Bronchial epithelial cell (primary cell): ENCODE data around the gene RCC2. TPM values are rescaled to one million over a fixed set of nuclear protein-coding genes. Genes with fewer than 3 reads are reported as not detected.
A peak's percentile ranks its signal among the peaks of the same experiment; 100 is the strongest.

Experiments used
- DNase-seq: peaks from one replicate; pipeline ENCODE4 v3.0.0-alpha.2; 2010; ENCODE audit warnings: low read depth
- FAIRE-seq: peaks from 2 replicates; lab custom pipeline; 2011; peaks lifted over from hg19 to GRCh38; lab: Jason Lieb, UNC
- H3K27me3 ChIP-seq: 2 replicates; pipeline ENCODE4 v1.5.1; 2011; ENCODE audit warnings: low read length; ENCODE audit not compliant: control insufficient read depth, insufficient read depth
- H3K36me3 ChIP-seq: 2 replicates; pipeline ENCODE4 v1.5.1; 2011; ENCODE audit warnings: low read length; ENCODE audit not compliant: control insufficient read depth, insufficient read depth
- H3K4me3 ChIP-seq: 2 replicates; pipeline ENCODE4 v1.5.1; 2011; ENCODE audit warnings: mild to moderate bottlenecking, low read depth, low read length, control low read depth
- total RNA-seq: library from RNA; depleted of rRNA; stranded (reverse); fragments of >200 nt; gene quantifications from 2 replicates; pipeline ENCODE4 v1.2.1, GENCODE V29; 2014
- TF ChIP-seq, protein P1 (sequence below): IDR thresholded peaks from 2 replicates; pipeline ENCODE4 v1.5.1; 2011; ENCODE audit warnings: mild to moderate bottlenecking, moderate library complexity, low read length, control low read depth, inconsistent platforms; ENCODE audit not compliant: insufficient read depth, severe bottlenecking

The RCC2 gene
- total RNA-seq, 1 donor from 2014 or later: 152 TPM

- FAIRE-seq (no peak), DNase-seq (no peak)
- no peaks in the 10 kb centered on the region for H3K36me3 ChIP-seq
- H3K4me3 ChIP-seq: no peak overlapping the region
- H3K27me3 ChIP-seq: no peaks in the 10 kb centered on the region
- TF ChIP-seq, protein P1, sequence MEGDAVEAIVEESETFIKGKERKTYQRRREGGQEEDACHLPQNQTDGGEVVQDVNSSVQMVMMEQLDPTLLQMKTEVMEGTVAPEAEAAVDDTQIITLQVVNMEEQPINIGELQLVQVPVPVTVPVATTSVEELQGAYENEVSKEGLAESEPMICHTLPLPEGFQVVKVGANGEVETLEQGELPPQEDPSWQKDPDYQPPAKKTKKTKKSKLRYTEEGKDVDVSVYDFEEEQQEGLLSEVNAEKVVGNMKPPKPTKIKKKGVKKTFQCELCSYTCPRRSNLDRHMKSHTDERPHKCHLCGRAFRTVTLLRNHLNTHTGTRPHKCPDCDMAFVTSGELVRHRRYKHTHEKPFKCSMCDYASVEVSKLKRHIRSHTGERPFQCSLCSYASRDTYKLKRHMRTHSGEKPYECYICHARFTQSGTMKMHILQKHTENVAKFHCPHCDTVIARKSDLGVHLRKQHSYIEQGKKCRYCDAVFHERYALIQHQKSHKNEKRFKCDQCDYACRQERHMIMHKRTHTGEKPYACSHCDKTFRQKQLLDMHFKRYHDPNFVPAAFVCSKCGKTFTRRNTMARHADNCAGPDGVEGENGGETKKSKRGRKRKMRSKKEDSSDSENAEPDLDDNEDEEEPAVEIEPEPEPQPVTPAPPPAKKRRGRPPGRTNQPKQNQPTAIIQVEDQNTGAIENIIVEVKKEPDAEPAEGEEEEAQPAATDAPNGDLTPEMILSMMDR: no peak
Measured at GRCh38 chr1:17400725-17401341, 38.6 kb downstream of the RCC2 start.

GRCh38 chr1:17397910-17398695 lies 41.4 kb downstream of the RCC2 start:
- H3K4me3 ChIP-seq: no peak overlapping the region
- FAIRE-seq (peak; percentile 90), DNase-seq (no peak)
- H3K27me3 ChIP-seq: no peaks in the 10 kb centered on the region
- no peaks in the 10 kb centered on the region for H3K36me3 ChIP-seq
- TF ChIP-seq, protein P1: no peak

- H3K4me3 ChIP-seq: no peak overlapping the region
- no peak for FAIRE-seq
- TF ChIP-seq, protein P1: no peak
- DNase-seq: no peak
- peaks cover 1% of the 10 kb centered on the region for H3K27me3 ChIP-seq
- H3K36me3 ChIP-seq: no peaks in the 10 kb centered on the region
Measured at GRCh38 chr1:17393230-17393629, 46.2 kb downstream of the RCC2 start.

GRCh38 chr1:17392199-17392740 lies 47.2 kb downstream of the RCC2 start:
- FAIRE-seq (no peak), DNase-seq (no peak)
- TF ChIP-seq, protein P1: no peak
- H3K4me3 ChIP-seq: no peak overlapping the region
- H3K36me3 ChIP-seq: no peaks in the 10 kb centered on the region
- peaks cover 1% of the 10 kb centered on the region for H3K27me3 ChIP-seq

- TF ChIP-seq, protein P1: no peak
- DNase-seq (no peak), FAIRE-seq (no peak)
- H3K36me3 ChIP-seq: no peaks in the 10 kb centered on the region
- no peak overlapping the region for H3K4me3 ChIP-seq
- no peaks in the 10 kb centered on the region for H3K27me3 ChIP-seq
Measured at GRCh38 chr1:17381161-17381560, 58.3 kb downstream of the RCC2 start.
